ENCODE results near the gene FIGNL2. TPM values are rescaled to one million over a fixed set of nuclear protein-coding genes. Genes with fewer than 3 reads are reported as not detected.

The FIGNL2 gene
- total and polyA plus RNA-seq, 2 of the 13 experiments (the other 11 are each of a cell fraction or from before 2014, with no cell fraction given): 0.82 to 1.00 TPM

GRCh38 chr12:51869496-51869865 lies 21.0 kb upstream of the FIGNL2 start:
- WGBS (ENCODE audit: low lambda C conversion rate): 55% methylated on average over 13 of the region's 20 CpGs
- no TSS peak for BruUV-seq (replicated peaks)
- in situ Hi-C loops (cut with HindIII; ENCODE audit: extremely low pct_ligation_motif_present, low pct_unique_long_range_greater_than_20kb): no loop called here
- TF ChIP-seq, protein P1, sequence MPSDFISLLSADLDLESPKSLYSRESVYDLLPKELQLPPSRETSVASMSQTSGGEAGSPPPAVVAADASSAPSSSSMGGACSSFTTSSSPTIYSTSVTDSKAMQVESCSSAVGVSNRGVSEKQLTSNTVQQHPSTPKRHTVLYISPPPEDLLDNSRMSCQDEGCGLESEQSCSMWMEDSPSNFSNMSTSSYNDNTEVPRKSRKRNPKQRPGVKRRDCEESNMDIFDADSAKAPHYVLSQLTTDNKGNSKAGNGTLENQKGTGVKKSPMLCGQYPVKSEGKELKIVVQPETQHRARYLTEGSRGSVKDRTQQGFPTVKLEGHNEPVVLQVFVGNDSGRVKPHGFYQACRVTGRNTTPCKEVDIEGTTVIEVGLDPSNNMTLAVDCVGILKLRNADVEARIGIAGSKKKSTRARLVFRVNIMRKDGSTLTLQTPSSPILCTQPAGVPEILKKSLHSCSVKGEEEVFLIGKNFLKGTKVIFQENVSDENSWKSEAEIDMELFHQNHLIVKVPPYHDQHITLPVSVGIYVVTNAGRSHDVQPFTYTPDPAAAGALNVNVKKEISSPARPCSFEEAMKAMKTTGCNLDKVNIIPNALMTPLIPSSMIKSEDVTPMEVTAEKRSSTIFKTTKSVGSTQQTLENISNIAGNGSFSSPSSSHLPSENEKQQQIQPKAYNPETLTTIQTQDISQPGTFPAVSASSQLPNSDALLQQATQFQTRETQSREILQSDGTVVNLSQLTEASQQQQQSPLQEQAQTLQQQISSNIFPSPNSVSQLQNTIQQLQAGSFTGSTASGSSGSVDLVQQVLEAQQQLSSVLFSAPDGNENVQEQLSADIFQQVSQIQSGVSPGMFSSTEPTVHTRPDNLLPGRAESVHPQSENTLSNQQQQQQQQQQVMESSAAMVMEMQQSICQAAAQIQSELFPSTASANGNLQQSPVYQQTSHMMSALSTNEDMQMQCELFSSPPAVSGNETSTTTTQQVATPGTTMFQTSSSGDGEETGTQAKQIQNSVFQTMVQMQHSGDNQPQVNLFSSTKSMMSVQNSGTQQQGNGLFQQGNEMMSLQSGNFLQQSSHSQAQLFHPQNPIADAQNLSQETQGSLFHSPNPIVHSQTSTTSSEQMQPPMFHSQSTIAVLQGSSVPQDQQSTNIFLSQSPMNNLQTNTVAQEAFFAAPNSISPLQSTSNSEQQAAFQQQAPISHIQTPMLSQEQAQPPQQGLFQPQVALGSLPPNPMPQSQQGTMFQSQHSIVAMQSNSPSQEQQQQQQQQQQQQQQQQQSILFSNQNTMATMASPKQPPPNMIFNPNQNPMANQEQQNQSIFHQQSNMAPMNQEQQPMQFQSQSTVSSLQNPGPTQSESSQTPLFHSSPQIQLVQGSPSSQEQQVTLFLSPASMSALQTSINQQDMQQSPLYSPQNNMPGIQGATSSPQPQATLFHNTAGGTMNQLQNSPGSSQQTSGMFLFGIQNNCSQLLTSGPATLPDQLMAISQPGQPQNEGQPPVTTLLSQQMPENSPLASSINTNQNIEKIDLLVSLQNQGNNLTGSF (CRISPR knock-in tag; IDR thresholded peaks at IDR 0.05): no peak
- TF ChIP-seq ZFYVE20 (CRISPR knock-in tag; IDR thresholded peaks at IDR 0.05; ENCODE audit: borderline replicate concordance, low read depth) (no peak), CTCF (CRISPR knock-in tag; IDR thresholded peaks at IDR 0.05) (no peak), THAP9 (CRISPR knock-in tag; IDR thresholded peaks at IDR 0.05; ENCODE audit: borderline replicate concordance) (no peak), ZNF460 (CRISPR knock-in tag; IDR thresholded peaks at IDR 0.05; ENCODE audit: borderline replicate concordance) (no peak)

More at GRCh38 chr12:51869496-51869865, 21.0 kb upstream of the FIGNL2 start:
- Histone ChIP-seq H4K20me1 (ENCODE audit: insufficient read depth, low read length) (no peaks in the 10 kb centered on the region), H3K36me3 (replicated peaks in 1 of 2; ENCODE audit: control insufficient read depth in 1 of 2, insufficient read depth in 2 of 2, low read length in 2 of 2) (no peaks in the 10 kb centered on the region), H3K4me2 (ENCODE audit: low read depth, low read length) (no peak overlapping the region; the same call in 1 of the 2 replicates), H3K4me3 (replicated peaks in 1 of 3; ENCODE audit: insufficient read depth in 1 of 3, low read depth in 2 of 3, low read length in 3 of 3) (no peak overlapping the region), H3K9me3 (ENCODE audit: low read length) (no peaks in the 10 kb centered on the region), H3K4me1 (ENCODE audit: insufficient read depth, low read length) (peaks cover 51% of the 10 kb centered on the region), H3K79me2 (ENCODE audit: insufficient read depth, low read length) (no peaks in the 10 kb centered on the region), H2AFZ (ENCODE audit: low read length) (no peak overlapping the region), H3K9ac (ENCODE audit: insufficient read depth, low read depth, low read length) (no peak overlapping the region), H3K27ac (ENCODE audit: extremely low read length, insufficient read depth, low read length) (no peak overlapping the region), H3K27me3 (ENCODE audit: control insufficient read depth in 1 of 2, insufficient read depth in 2 of 2, low read length in 2 of 2) (peaks cover 9 to 52% of the 10 kb centered on the region in 2 experiments; a peak in 4 of 5 replicates)
- FAIRE-seq (no peak), DNase-seq (ENCODE audit: low spot score) (no peak), ATAC-seq (no peak)
- ChIA-PET POLR2A (no interaction called here), CTCF (ENCODE audit: low intra/inter-chr PET ratio, low total read pairs) (no interaction called here)
- intact Hi-C loops (cut with micrococcal nuclease; ENCODE audit: unreplicated experiment): no loop called here

All from HepG2 (cell line).